H1 (cell line): ENCODE measurements around the gene KCNK15. TPM values are rescaled to one million over a fixed set of nuclear protein-coding genes. Genes with fewer than 3 reads are reported as not detected.

Experiments used
- BRCA1 ChIP-seq: IDR thresholded peaks from 2 replicates; pipeline ENCODE4 v1.6.1; 2012; ENCODE audit warnings: low read depth, low read length, improper control_type of control experiment
- CHD7 ChIP-seq: fragments of 300-600 bp; sonication (generic); IDR thresholded peaks from 2 replicates; pipeline ENCODE4 v1.7.1; 2012; ENCODE audit warnings: low read length, moderate library complexity, mild to moderate bottlenecking, inconsistent platforms; ENCODE audit not compliant: insufficient replicate concordance
- CTBP2 ChIP-seq: IDR thresholded peaks from 2 replicates; pipeline ENCODE4 v1.7.0; 2011; ENCODE audit warnings: borderline replicate concordance, mild to moderate bottlenecking, moderate library complexity, mixed read lengths, low read length; ENCODE audit not compliant: insufficient read depth, insufficient read length
- EP300 ChIP-seq, 2 experiments: IDR thresholded peaks; 1 replicate in 1 of 2; 2 replicates in 1 of 2; pipeline ENCODE4 v1.6.1; 2011 to 2012; ENCODE audit warnings: low read depth in 2 of 2, low read length in 2 of 2, mild to moderate bottlenecking in 2 of 2, borderline replicate concordance in 1 of 2, inconsistent platforms in 1 of 2, moderate library complexity in 1 of 2
- GABPA ChIP-seq: IDR thresholded peaks from 2 replicates; pipeline ENCODE4 v1.6.1; 2011; ENCODE audit warnings: mild to moderate bottlenecking, low read length, moderate library complexity, borderline replicate concordance; ENCODE audit not compliant: insufficient read depth
- HDAC2 ChIP-seq, 2 experiments: fragments of 300-600 bp in 1 of 2; sonication (generic) in 1 of 2; IDR thresholded peaks; 2 replicates each; pipeline ENCODE4 v1.6.1; 2011 to 2012; ENCODE audit warnings: low read depth in 2 of 2, low read length in 2 of 2, mild to moderate bottlenecking in 2 of 2, moderate library complexity in 2 of 2, borderline replicate concordance in 1 of 2, inconsistent platforms in 1 of 2
- HDAC6 ChIP-seq: IDR thresholded peaks from one replicate; pipeline ENCODE4 v1.7.1; 2012; ENCODE audit warnings: low read depth, mild to moderate bottlenecking, inconsistent platforms, low read length, moderate library complexity
- POLR2AphosphoS5 ChIP-seq: IDR thresholded peaks from 2 replicates; pipeline ENCODE4 v1.6.1; 2011; ENCODE audit warnings: low read depth, low read length
- RFX5 ChIP-seq: IDR thresholded peaks from 2 replicates; pipeline ENCODE4 v1.6.1; 2011; ENCODE audit warnings: low read depth, low read length, improper control_type of control experiment, borderline replicate concordance
- SP2 ChIP-seq: IDR thresholded peaks from 2 replicates; pipeline ENCODE4 v1.6.1; 2012; ENCODE audit warnings: mild to moderate bottlenecking, low read length, inconsistent platforms
- polyA plus RNA-seq, 7 experiments: library from polyadenylated mRNA; depleted of rRNA in 3 of 7; stranded (reverse) in 5 of 7; unstranded in 2 of 7; fragments of >200 nt in 5 of 7; fragments of 200-250 nt in 2 of 7; gene quantifications; 1 replicate in 5 of 7; 2 replicates in 1 of 7; 4 replicates in 1 of 7; pipeline versions ENCODE4 v1.2.1 to v1.2.3, GENCODE V29; 2011 to 2013; ENCODE audit warnings: missing spikeins in 2 of 7, mixed read lengths in 2 of 7
- total RNA-seq: library from RNA; stranded (reverse); fragmentation: NEBNext Ultra II Directional; extraction: Animal tissue kit (Norgen Biotek cat#: 25700); gene quantifications from 2 replicates; pipeline ENCODE4 v1.2.1, GENCODE V29; 2021

KCNK15 gene
- total and polyA plus RNA-seq, 2 of the 8 experiments (the other 6 are each of a cell fraction or from before 2014, with no cell fraction given) = 0.24 to 0.33 TPM

GRCh38 chr20:44738813-44739477 is 6.7 kb upstream of the KCNK15 start (continued):
- no peak for TF ChIP-seq EP300 (IDR thresholded peaks at IDR 0.05; ENCODE audit: borderline replicate concordance in 1 of 2, low read depth in 2 of 2, low read length in 2 of 2)
- TF ChIP-seq HDAC6 = no peak
- TF ChIP-seq CHD7 = no peak
- TF ChIP-seq GABPA = no peak
- no peak for TF ChIP-seq POLR2AphosphoS5
- no peak for TF ChIP-seq HDAC2 (IDR thresholded peaks at IDR 0.05; ENCODE audit: borderline replicate concordance in 1 of 2, low read depth in 2 of 2, low read length in 2 of 2)
- TF ChIP-seq RFX5 = no peak
- TF ChIP-seq SP2 = no peak
- no peak for TF ChIP-seq BRCA1
- TF ChIP-seq CTBP2 = no peak
